Suprapubic skin (tissue), 4 donors: ENCODE results near the gene TRIO.

Experiments
- CTCF ChIP-seq, 2 donors: fragments of 200-600 bp in 1 of 2; fragments of 450-650 bp in 1 of 2; sonication (generic) in 1 of 2; IDR thresholded peaks; one replicate each; pipeline ENCODE4 v1.5.1; 2016 to 2019; ENCODE audit warnings: antibody characterized with exemption in 2 of 2, mild to moderate bottlenecking in 1 of 2, moderate library complexity in 1 of 2
- POLR2A ChIP-seq, 2 donors: fragments of 450-650 bp; IDR thresholded peaks; one replicate each; pipeline ENCODE4 v1.6.1; 2017; ENCODE audit warnings: antibody characterized with exemption in 2 of 2, mild to moderate bottlenecking in 2 of 2, moderate library complexity in 2 of 2
- POLR2AphosphoS5 ChIP-seq, 3 donors: sonication (generic); formaldehyde crosslinking; IDR thresholded peaks; one replicate each; pipeline ENCODE4 v1.6.1; 2017; ENCODE audit warnings: antibody characterized with exemption in 3 of 3

- TF ChIP-seq CTCF (IDR thresholded peaks at IDR 0.05) = no peak
- no peak for TF ChIP-seq POLR2A (IDR thresholded peaks at IDR 0.05)
- no peak for TF ChIP-seq POLR2AphosphoS5 (IDR thresholded peaks at IDR 0.05)
Measured at GRCh38 chr5:14173377-14174229, 30.5 kb downstream of the TRIO start.
